Suprapubic skin (tissue), 3 donors: ENCODE measurements around the gene FGF4.

Experiments
- CTCF ChIP-seq, 2 donors: fragments of 200-600 bp in 1 of 2; fragments of 450-650 bp in 1 of 2; sonication (generic) in 1 of 2; IDR thresholded peaks; one replicate each; pipeline ENCODE4 v1.5.1; 2016 to 2019; ENCODE audit warnings: antibody characterized with exemption in 2 of 2, mild to moderate bottlenecking in 1 of 2, moderate library complexity in 1 of 2
- POLR2AphosphoS5 ChIP-seq, 3 donors: sonication (generic); formaldehyde crosslinking; IDR thresholded peaks; one replicate each; pipeline ENCODE4 v1.6.1; 2017; ENCODE audit warnings: antibody characterized with exemption in 3 of 3

GRCh38 chr11:69746752-69747742 is 28.1 kb downstream of the FGF4 start:
- no peak for TF ChIP-seq CTCF (IDR thresholded peaks at IDR 0.05)
- TF ChIP-seq POLR2AphosphoS5 (IDR thresholded peaks at IDR 0.05), result no peak
